CD8-positive, alpha-beta memory T cell (primary cell): ENCODE measurements around the gene DNAH8. TPM values are rescaled to one million over a fixed set of nuclear protein-coding genes. Genes with fewer than 3 reads are reported as not detected.

Source experiments
- CTCF ChIA-PET: fragments of 350-600 bp; sonication (Branson Sonifier 250); formaldehyde crosslinking; loops from one replicate; lab custom pipeline; 2021; ENCODE audit warnings: antibody characterized with exemption; lab: Charles Lee
- POLR2A ChIA-PET: fragments of 350-600 bp; sonication (Branson Sonifier 250); formaldehyde crosslinking; loops from one replicate; lab custom pipeline; 2021; ENCODE audit warnings: antibody characterized with exemption; lab: Charles Lee
- DNase-seq, 5 donors: peaks; one replicate each; pipeline versions ENCODE4 v3.0.0 to v3.0.0-alpha.2; 2020 to 2022; ENCODE audit warnings: mixed read lengths in 1 of 5
- H3K27ac ChIP-seq: one replicate; pipeline ENCODE4 v1.7.0; 2013; ENCODE audit warnings: low read depth, mild to moderate bottlenecking, low read length, moderate library complexity
- H3K27me3 ChIP-seq: 2 replicates; pipeline ENCODE4 v1.7.0; 2013; ENCODE audit warnings: low read length, mild to moderate bottlenecking; ENCODE audit not compliant: insufficient read depth, poor library complexity, severe bottlenecking
- H3K36me3 ChIP-seq: 2 replicates; pipeline ENCODE4 v1.7.0; 2013; ENCODE audit warnings: mild to moderate bottlenecking, low read length, moderate library complexity; ENCODE audit not compliant: insufficient read depth
- H3K4me1 ChIP-seq: 2 replicates; pipeline ENCODE4 v1.7.0; 2013; ENCODE audit warnings: mild to moderate bottlenecking, low read length, moderate library complexity; ENCODE audit not compliant: insufficient read depth
- H3K4me3 ChIP-seq: 2 replicates; pipeline ENCODE4 v1.7.0; 2013; ENCODE audit warnings: mild to moderate bottlenecking, low read length
- H3K9me3 ChIP-seq: 2 replicates; pipeline ENCODE4 v1.7.0; 2013; ENCODE audit warnings: mild to moderate bottlenecking, low read length
- H3K27ac Mint-ChIP-seq, 8 donors: one replicate each; pipeline ENCODE4 v1.8.0; 2020 to 2021; ENCODE audit warnings: mixed read lengths in 8 of 8, mild to moderate bottlenecking in 6 of 8, inconsistent platforms in 3 of 8, moderate library complexity in 3 of 8
- H3K27me3 Mint-ChIP-seq, 2 donors: one replicate each; pipeline ENCODE4 v1.8.0; 2020 to 2021; ENCODE audit warnings: mixed read lengths in 2 of 2, mild to moderate bottlenecking in 1 of 2, moderate library complexity in 1 of 2
- H3K36me3 Mint-ChIP-seq, 3 donors: one replicate each; pipeline ENCODE4 v1.8.0; 2020 to 2021; ENCODE audit warnings: mixed read lengths in 3 of 3, inconsistent platforms in 1 of 3, mild to moderate bottlenecking in 1 of 3
- H3K4me1 Mint-ChIP-seq, 3 donors: one replicate each; pipeline ENCODE4 v1.8.0; 2020 to 2021; ENCODE audit warnings: mixed read lengths in 3 of 3, inconsistent platforms in 1 of 3, mild to moderate bottlenecking in 1 of 3
- H3K4me3 Mint-ChIP-seq, 7 donors: one replicate each; pipeline ENCODE4 v1.8.0; 2020 to 2021; ENCODE audit warnings: mixed read lengths in 7 of 7, mild to moderate bottlenecking in 6 of 7, moderate library complexity in 4 of 7, inconsistent platforms in 2 of 7
- H3K9me3 Mint-ChIP-seq, 5 donors: one replicate each; pipeline ENCODE4 v1.8.0; 2020 to 2022; ENCODE audit warnings: mixed read lengths in 5 of 5, mild to moderate bottlenecking in 3 of 5, moderate library complexity in 2 of 5, inconsistent platforms in 1 of 5
- polyA plus RNA-seq: library from polyadenylated mRNA; unstranded; fragments of 300-500 nt; fragmentation: Illumina TruSeq; gene quantifications from one replicate; pipeline ENCODE4 v1.2.3, GENCODE V29; 2021
- total RNA-seq, 2 experiments: library from RNA; stranded (reverse); gene quantifications; one replicate each; pipeline ENCODE4 v1.2.3, GENCODE V29; 2021

The DNAH8 gene
- total and polyA plus RNA-seq, 3 experiments from 2014 or later: 0.11 to 0.20 TPM; not detected in 1

GRCh38 chr6:38814761-38815160, 99.7 kb downstream of the DNAH8 start:
- POLR2A ChIA-PET: no interaction called here
- Mint-ChIP-seq H3K4me3 (no peak overlapping the region), H3K36me3 (no peaks in the 10 kb centered on the region), H3K27me3 (peaks cover 10 to 47% of the 10 kb centered on the region in 2 donors), H3K9me3 (peaks cover 0 to 2% (median 0%) of the 10 kb centered on the region in 5 donors), H3K27ac (no peak overlapping the region), H3K4me1 (peaks cover 0 to 4% (median 0%) of the 10 kb centered on the region in 3 donors)
- Histone ChIP-seq H3K36me3 (no peaks in the 10 kb centered on the region), H3K4me1 (no peaks in the 10 kb centered on the region), H3K27me3 (no peaks in the 10 kb centered on the region), H3K9me3 (no peaks in the 10 kb centered on the region), H3K27ac (no peak overlapping the region), H3K4me3 (no peak overlapping the region)
- DNase-seq: no peak
- CTCF ChIA-PET: no interaction called here

GRCh38 chr6:38815250-38815649, 100.1 kb downstream of the DNAH8 start:
- Histone ChIP-seq H3K4me1 (no peaks in the 10 kb centered on the region), H3K27me3 (no peaks in the 10 kb centered on the region), H3K36me3 (no peaks in the 10 kb centered on the region), H3K4me3 (no peak overlapping the region), H3K27ac (no peak overlapping the region), H3K9me3 (no peaks in the 10 kb centered on the region)
- POLR2A ChIA-PET: no interaction called here
- no peak overlapping the region for H3K27ac Mint-ChIP-seq
- DNase-seq: no peak
- no peaks in the 10 kb centered on the region for H3K36me3 Mint-ChIP-seq
- H3K9me3 Mint-ChIP-seq: peaks cover 0 to 2% (median 0%) of the 10 kb centered on the region in 5 donors
- peaks cover 0 to 4% (median 0%) of the 10 kb centered on the region in 3 donors for H3K4me1 Mint-ChIP-seq
- CTCF ChIA-PET: no interaction called here
- no peak overlapping the region for H3K4me3 Mint-ChIP-seq
- peaks cover 12 to 51% of the 10 kb centered on the region in 2 donors for H3K27me3 Mint-ChIP-seq

GRCh38 chr6:38818691-38819090, 103.6 kb downstream of the DNAH8 start:
- Mint-ChIP-seq H3K36me3 (no peaks in the 10 kb centered on the region), H3K4me3 (no peak overlapping the region), H3K27me3 (peaks cover 7 to 48% of the 10 kb centered on the region in 2 donors), H3K9me3 (peaks cover 0 to 2% (median 0%) of the 10 kb centered on the region in 5 donors), H3K4me1 (no peaks in the 10 kb centered on the region), H3K27ac (no peak overlapping the region)
- H3K36me3 ChIP-seq: no peaks in the 10 kb centered on the region
- H3K27ac ChIP-seq: no peak overlapping the region
- POLR2A ChIA-PET: no interaction called here
- H3K27me3 ChIP-seq: no peaks in the 10 kb centered on the region
- no peaks in the 10 kb centered on the region for H3K4me1 ChIP-seq
- DNase-seq: no peak
- H3K4me3 ChIP-seq: no peak overlapping the region
- H3K9me3 ChIP-seq: no peaks in the 10 kb centered on the region
- CTCF ChIA-PET: no interaction called here

- Histone ChIP-seq H3K27ac (no peak overlapping the region), H3K4me3 (no peak overlapping the region), H3K27me3 (no peaks in the 10 kb centered on the region), H3K4me1 (no peaks in the 10 kb centered on the region), H3K36me3 (no peaks in the 10 kb centered on the region), H3K9me3 (no peaks in the 10 kb centered on the region)
- H3K4me1 Mint-ChIP-seq: no peaks in the 10 kb centered on the region
- no peak for DNase-seq
- no peaks in the 10 kb centered on the region for H3K36me3 Mint-ChIP-seq
- H3K27me3 Mint-ChIP-seq: peaks cover 3 to 31% of the 10 kb centered on the region in 2 donors
- no peak overlapping the region for H3K4me3 Mint-ChIP-seq
- CTCF ChIA-PET: no interaction called here
- H3K9me3 Mint-ChIP-seq: peaks cover 0 to 5% (median 0%) of the 10 kb centered on the region in 5 donors
- POLR2A ChIA-PET: no interaction called here
- no peak overlapping the region for H3K27ac Mint-ChIP-seq
Measured at GRCh38 chr6:38822963-38823362, 107.9 kb downstream of the DNAH8 start.

- H3K9me3 Mint-ChIP-seq: peaks cover 0 to 7% (median 5%) of the 10 kb centered on the region in 5 donors
Measured at GRCh38 chr6:38824243-38824894, 109.3 kb downstream of the DNAH8 start.

GRCh38 chr6:38827024-38827423, 111.9 kb downstream of the DNAH8 start:
- peaks cover 3 to 13% (median 6%) of the 10 kb centered on the region in 5 donors for H3K9me3 Mint-ChIP-seq
- H3K4me3 Mint-ChIP-seq: no peak overlapping the region
- peaks cover 7 to 23% of the 10 kb centered on the region in 2 donors for H3K27me3 Mint-ChIP-seq
- H3K36me3 Mint-ChIP-seq: peaks cover 0 to 5% (median 0%) of the 10 kb centered on the region in 3 donors
- ChIA-PET CTCF (no interaction called here), POLR2A (no interaction called here)
- Histone ChIP-seq H3K4me1 (no peaks in the 10 kb centered on the region), H3K27ac (no peak overlapping the region), H3K36me3 (no peaks in the 10 kb centered on the region), H3K4me3 (no peak overlapping the region), H3K9me3 (no peaks in the 10 kb centered on the region), H3K27me3 (no peaks in the 10 kb centered on the region)
- H3K27ac Mint-ChIP-seq: no peak overlapping the region
- DNase-seq: no peak
- H3K4me1 Mint-ChIP-seq: no peaks in the 10 kb centered on the region

More at GRCh38 chr6:38824243-38824894, 109.3 kb downstream of the DNAH8 start:
- Mint-ChIP-seq H3K4me3 (no peak overlapping the region), H3K4me1 (no peaks in the 10 kb centered on the region), H3K36me3 (peaks cover 0 to 5% (median 0%) of the 10 kb centered on the region in 3 donors), H3K27me3 (peaks cover 9 to 30% of the 10 kb centered on the region in 2 donors), H3K27ac (no peak overlapping the region)
- DNase-seq: no peak
- no peak overlapping the region for H3K27ac ChIP-seq
- no peaks in the 10 kb centered on the region for H3K27me3 ChIP-seq
- no peaks in the 10 kb centered on the region for H3K9me3 ChIP-seq
- no peaks in the 10 kb centered on the region for H3K4me1 ChIP-seq
- no peaks in the 10 kb centered on the region for H3K36me3 ChIP-seq
- CTCF ChIA-PET: no interaction called here
- no peak overlapping the region for H3K4me3 ChIP-seq
- POLR2A ChIA-PET: no interaction called here

GRCh38 chr6:38831865-38832264, 116.8 kb downstream of the DNAH8 start:
- H3K27me3 ChIP-seq: no peaks in the 10 kb centered on the region
- no peak overlapping the region for H3K27ac ChIP-seq
- H3K4me1 Mint-ChIP-seq: no peaks in the 10 kb centered on the region
- H3K27ac Mint-ChIP-seq: no peak overlapping the region
- POLR2A ChIA-PET: no interaction called here
- peaks cover 2 to 13% (median 6%) of the 10 kb centered on the region in 5 donors for H3K9me3 Mint-ChIP-seq
- no peak overlapping the region for H3K4me3 Mint-ChIP-seq
- no peaks in the 10 kb centered on the region for H3K9me3 ChIP-seq
- H3K4me1 ChIP-seq: no peaks in the 10 kb centered on the region
- H3K36me3 Mint-ChIP-seq: peaks cover 0 to 5% (median 0%) of the 10 kb centered on the region in 3 donors
- CTCF ChIA-PET: no interaction called here
- no peak overlapping the region for H3K4me3 ChIP-seq
- no peak for DNase-seq
- no peaks in the 10 kb centered on the region for H3K36me3 ChIP-seq
- H3K27me3 Mint-ChIP-seq: peaks cover 12 to 24% of the 10 kb centered on the region in 2 donors

GRCh38 chr6:38833320-38833719, 118.2 kb downstream of the DNAH8 start:
- peaks cover 9 to 18% of the 10 kb centered on the region in 2 donors for H3K27me3 Mint-ChIP-seq
- no peak overlapping the region for H3K4me3 Mint-ChIP-seq
- H3K9me3 ChIP-seq: no peaks in the 10 kb centered on the region
- no peaks in the 10 kb centered on the region for H3K4me1 Mint-ChIP-seq
- H3K4me3 ChIP-seq: no peak overlapping the region
- DNase-seq: no peak
- peaks cover 0 to 5% (median 0%) of the 10 kb centered on the region in 3 donors for H3K36me3 Mint-ChIP-seq
- peaks cover 2 to 13% (median 6%) of the 10 kb centered on the region in 5 donors for H3K9me3 Mint-ChIP-seq
- no peaks in the 10 kb centered on the region for H3K27me3 ChIP-seq
- CTCF ChIA-PET: no interaction called here
- H3K27ac ChIP-seq: no peak overlapping the region
- H3K36me3 ChIP-seq: no peaks in the 10 kb centered on the region
- no peak overlapping the region for H3K27ac Mint-ChIP-seq
- POLR2A ChIA-PET: no interaction called here
- H3K4me1 ChIP-seq: no peaks in the 10 kb centered on the region
